ENCODE measurements around the gene DNAH8.

GRCh38 chr6:39074486-39074885 lies 359.4 kb downstream of the DNAH8 start:
- TF ChIP-seq, protein P1, sequence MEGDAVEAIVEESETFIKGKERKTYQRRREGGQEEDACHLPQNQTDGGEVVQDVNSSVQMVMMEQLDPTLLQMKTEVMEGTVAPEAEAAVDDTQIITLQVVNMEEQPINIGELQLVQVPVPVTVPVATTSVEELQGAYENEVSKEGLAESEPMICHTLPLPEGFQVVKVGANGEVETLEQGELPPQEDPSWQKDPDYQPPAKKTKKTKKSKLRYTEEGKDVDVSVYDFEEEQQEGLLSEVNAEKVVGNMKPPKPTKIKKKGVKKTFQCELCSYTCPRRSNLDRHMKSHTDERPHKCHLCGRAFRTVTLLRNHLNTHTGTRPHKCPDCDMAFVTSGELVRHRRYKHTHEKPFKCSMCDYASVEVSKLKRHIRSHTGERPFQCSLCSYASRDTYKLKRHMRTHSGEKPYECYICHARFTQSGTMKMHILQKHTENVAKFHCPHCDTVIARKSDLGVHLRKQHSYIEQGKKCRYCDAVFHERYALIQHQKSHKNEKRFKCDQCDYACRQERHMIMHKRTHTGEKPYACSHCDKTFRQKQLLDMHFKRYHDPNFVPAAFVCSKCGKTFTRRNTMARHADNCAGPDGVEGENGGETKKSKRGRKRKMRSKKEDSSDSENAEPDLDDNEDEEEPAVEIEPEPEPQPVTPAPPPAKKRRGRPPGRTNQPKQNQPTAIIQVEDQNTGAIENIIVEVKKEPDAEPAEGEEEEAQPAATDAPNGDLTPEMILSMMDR (IDR thresholded peaks at IDR 0.05), result no peak
- TF ChIP-seq NFIC (IDR thresholded peaks at IDR 0.05; ENCODE audit: borderline replicate concordance), result no peak
- TF ChIP-seq ZBTB33 (IDR thresholded peaks at IDR 0.05; ENCODE audit: borderline replicate concordance, low read depth), result no peak
- TF ChIP-seq, protein P2, sequence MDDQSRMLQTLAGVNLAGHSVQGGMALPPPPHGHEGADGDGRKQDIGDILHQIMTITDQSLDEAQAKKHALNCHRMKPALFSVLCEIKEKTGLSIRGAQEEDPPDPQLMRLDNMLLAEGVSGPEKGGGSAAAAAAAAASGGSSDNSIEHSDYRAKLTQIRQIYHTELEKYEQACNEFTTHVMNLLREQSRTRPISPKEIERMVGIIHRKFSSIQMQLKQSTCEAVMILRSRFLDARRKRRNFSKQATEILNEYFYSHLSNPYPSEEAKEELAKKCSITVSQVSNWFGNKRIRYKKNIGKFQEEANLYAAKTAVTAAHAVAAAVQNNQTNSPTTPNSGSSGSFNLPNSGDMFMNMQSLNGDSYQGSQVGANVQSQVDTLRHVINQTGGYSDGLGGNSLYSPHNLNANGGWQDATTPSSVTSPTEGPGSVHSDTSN (IDR thresholded peaks at IDR 0.05), result no peak
- no peak for TF ChIP-seq MXI1 (IDR thresholded peaks at IDR 0.05; ENCODE audit: low read depth, low read length)
- TF ChIP-seq USF1 (IDR thresholded peaks at IDR 0.05; ENCODE audit: borderline replicate concordance, low read depth), result no peak
- TF ChIP-seq POLR2AphosphoS5 (IDR thresholded peaks at IDR 0.05; ENCODE audit: low read depth, low read length), result no peak
- TF ChIP-seq NRF1 (IDR thresholded peaks at IDR 0.05; ENCODE audit: low read depth, low read length), result no peak
- TF ChIP-seq TAF1 (IDR thresholded peaks at IDR 0.05; ENCODE audit: borderline replicate concordance, low read depth, low read length), result no peak
- TF ChIP-seq JUND (IDR thresholded peaks at IDR 0.05), result no peak
- no peak for TF ChIP-seq EP300 (IDR thresholded peaks at IDR 0.05; ENCODE audit: borderline replicate concordance in 1 of 2, low read depth in 1 of 2, low read length in 1 of 2)
- no peak for TF ChIP-seq SMC3 (IDR thresholded peaks at IDR 0.05; ENCODE audit: low read depth, low read length)
- no peak for TF ChIP-seq EZH2phosphoT487 (IDR thresholded peaks at IDR 0.05; ENCODE audit: borderline replicate concordance, low read depth)
